Keratinocyte (primary cell): ENCODE results near the gene EME1. TPM values are rescaled to one million over a fixed set of nuclear protein-coding genes. Genes with fewer than 3 reads are reported as not detected.

Experiments
- DNase-seq: peaks from one replicate; pipeline ENCODE4 v3.0.0-alpha.2; 2011; ENCODE audit warnings: low read depth, missing footprints, low spot score
- FAIRE-seq: peaks from 2 replicates; lab custom pipeline; 2011; peaks lifted over from hg19 to GRCh38; lab: Jason Lieb, UNC
- H2AFZ ChIP-seq: 2 replicates; pipeline ENCODE4 v1.6.0; 2012; ENCODE audit warnings: low read length, control low read depth, inconsistent platforms; ENCODE audit not compliant: control insufficient read depth
- H3K27ac ChIP-seq: 2 replicates; pipeline ENCODE4 v1.5.1; 2011; ENCODE audit warnings: low read length; ENCODE audit not compliant: control insufficient read depth, insufficient read depth
- H3K27me3 ChIP-seq: 3 replicates; pipeline ENCODE4 v1.6.0; 2011; ENCODE audit warnings: low read length; ENCODE audit not compliant: control insufficient read depth, insufficient read depth; ENCODE audit errors: extremely low read depth
- H3K36me3 ChIP-seq, 2 experiments: 2 replicates in 1 of 2; 3 replicates in 1 of 2; pipeline ENCODE4 v1.5.1; 2011; ENCODE audit warnings: low read length in 2 of 2, mild to moderate bottlenecking in 1 of 2; ENCODE audit not compliant: control insufficient read depth in 2 of 2, insufficient read depth in 2 of 2; ENCODE audit errors: extremely low read depth in 1 of 2
- H3K4me1 ChIP-seq: 3 replicates; pipeline ENCODE4 v1.5.1; 2011; ENCODE audit warnings: low read length; ENCODE audit not compliant: control insufficient read depth, insufficient read depth; ENCODE audit errors: extremely low read depth
- H3K4me2 ChIP-seq: 3 replicates; pipeline ENCODE4 v1.6.0; 2011; ENCODE audit warnings: low read depth, low read length; ENCODE audit not compliant: control insufficient read depth, insufficient read depth; ENCODE audit errors: extremely low read depth
- H3K4me3 ChIP-seq, 3 experiments: fragments of 200-600 bp in 1 of 3; sonication (generic) in 1 of 3; 2 replicates in 2 of 3; 3 replicates in 1 of 3; pipeline ENCODE4 v1.5.1; 2011 to 2016; ENCODE audit warnings: low read length in 3 of 3, mild to moderate bottlenecking in 3 of 3, control low read depth in 2 of 3, inconsistent platforms in 1 of 3, low read depth in 1 of 3, mixed read lengths in 1 of 3, mixed run types in 1 of 3, moderate library complexity in 1 of 3; ENCODE audit not compliant: control insufficient read depth in 2 of 3, insufficient read depth in 2 of 3; ENCODE audit errors: extremely low read depth in 1 of 3
- H3K79me2 ChIP-seq: 2 replicates; pipeline ENCODE4 v1.6.0; 2012; ENCODE audit warnings: low read length; ENCODE audit not compliant: control insufficient read depth, insufficient read depth
- H3K9ac ChIP-seq: 3 replicates; pipeline ENCODE4 v1.6.0; 2011; ENCODE audit warnings: low read length; ENCODE audit not compliant: control insufficient read depth, insufficient read depth; ENCODE audit errors: extremely low read depth
- H3K9me1 ChIP-seq: 3 replicates; pipeline ENCODE4 v1.6.0; 2011; ENCODE audit warnings: low read length; ENCODE audit not compliant: control insufficient read depth, insufficient read depth; ENCODE audit errors: extremely low read depth
- H3K9me3 ChIP-seq: 2 replicates; pipeline ENCODE4 v1.5.1; 2012; ENCODE audit warnings: low read depth, low read length; ENCODE audit not compliant: control insufficient read depth
- H4K20me1 ChIP-seq: 3 replicates; pipeline ENCODE4 v1.6.0; 2011; ENCODE audit warnings: low read length; ENCODE audit not compliant: control insufficient read depth, insufficient read depth; ENCODE audit errors: extremely low read depth
- CTCF ChIP-seq, 3 experiments: IDR thresholded peaks in 1 of 3; conservative IDR thresholded peaks in 1 of 3; optimal IDR thresholded peaks in 1 of 3; 2 replicates in 2 of 3; 3 replicates in 1 of 3; pipeline versions ENCODE3 to v1.5.1; 2011; ENCODE audit warnings: low read length in 3 of 3, mild to moderate bottlenecking in 3 of 3, moderate library complexity in 2 of 3, control low read depth in 1 of 3, inconsistent platforms in 1 of 3; ENCODE audit not compliant: insufficient read depth in 2 of 3; ENCODE audit errors: extremely low read depth in 1 of 3
- EZH2 ChIP-seq: IDR thresholded peaks from one replicate; pipeline ENCODE4 v1.6.1; 2012; ENCODE audit warnings: inconsistent platforms, mild to moderate bottlenecking, low read length, moderate library complexity
- dilution Hi-C: fragments of 300-500 bp; cut with MboI; formaldehyde crosslinking; loops from one replicate; pipeline ENCODE4 v1.7.0; 2020; ENCODE audit warnings: low sequenced_read_pairs; ENCODE audit not compliant: extremely low pct_ligation_motif_present
- polyA plus RNA-seq, 5 experiments: library from polyadenylated mRNA; depleted of rRNA in 3 of 5; stranded (reverse) in 3 of 5; stranded (forward) in 1 of 5; unstranded in 1 of 5; fragments of >200 nt; gene quantifications; 1 replicate in 1 of 5; 2 replicates in 3 of 5; 3 replicates in 1 of 5; pipeline versions ENCODE4 v1.2.1 to v1.2.3, GENCODE V29; 2011 to 2012; ENCODE audit warnings: missing spikeins in 2 of 5, low read depth in 1 of 5, low replicate concordance in 1 of 5

EME1 gene
- polyA plus RNA-seq, 1 donor (not counting 4 experiments of a cell fraction or from before 2014, with no cell fraction given) = 4.7 TPM

- Histone ChIP-seq H3K36me3 (peaks cover 30 to 37% of the 10 kb centered on the region in 2 experiments), H3K9ac (no peak overlapping the region), H3K4me3 (no peak overlapping the region), H3K9me1 (no peaks in the 10 kb centered on the region), H3K79me2 (no peaks in the 10 kb centered on the region), H4K20me1 (no peaks in the 10 kb centered on the region), H3K4me1 (peaks cover 5% of the 10 kb centered on the region), H2AFZ (no peak overlapping the region), H3K9me3 (no peaks in the 10 kb centered on the region), H3K27me3 (no peaks in the 10 kb centered on the region), H3K27ac (no peak overlapping the region), H3K4me2 (no peak overlapping the region)
- FAIRE-seq (no peak), DNase-seq (no peak)
- dilution Hi-C loops = no loop called here
- TF ChIP-seq EZH2 (no peak), CTCF (optimal IDR thresholded peaks at IDR 0.05 in 1 of 3, IDR thresholded peaks at IDR 0.05 in 1 of 3, conservative IDR thresholded peaks at IDR 0.05 in 1 of 3; ENCODE audit: extremely low read depth in 1 of 3, insufficient read depth in 2 of 3, low read length in 3 of 3) (no peak)
These were observed 10.4 kb upstream of the EME1 start for GRCh38 chr17:50362661-50363060.

GRCh38 chr17:50363217-50364060 is 9.6 kb upstream of the EME1 start:
- no peak overlapping the region for H3K4me2 ChIP-seq
- H3K9ac ChIP-seq = no peak overlapping the region
- no peak for FAIRE-seq
- H3K4me3 ChIP-seq = no peak overlapping the region
- no peak overlapping the region for H2AFZ ChIP-seq
- H3K27me3 ChIP-seq = no peaks in the 10 kb centered on the region
- H3K79me2 ChIP-seq = peaks cover 2% of the 10 kb centered on the region
- H4K20me1 ChIP-seq = no peaks in the 10 kb centered on the region
- peaks cover 5% of the 10 kb centered on the region for H3K4me1 ChIP-seq
- DNase-seq = no peak
- TF ChIP-seq EZH2 (no peak), CTCF (optimal IDR thresholded peaks at IDR 0.05 in 1 of 3, IDR thresholded peaks at IDR 0.05 in 1 of 3, conservative IDR thresholded peaks at IDR 0.05 in 1 of 3; ENCODE audit: extremely low read depth in 1 of 3, insufficient read depth in 2 of 3, low read length in 3 of 3) (no peak)
- H3K36me3 ChIP-seq = peaks cover 34 to 38% of the 10 kb centered on the region in 2 experiments
- dilution Hi-C loops = no loop called here
- no peaks in the 10 kb centered on the region for H3K9me3 ChIP-seq
- H3K9me1 ChIP-seq = no peaks in the 10 kb centered on the region
- no peak overlapping the region for H3K27ac ChIP-seq
